SU-DHL-6 (cell line): ENCODE data around the gene CENPS.

ENCODE experiments used
- CTCF ChIP-seq: fragments of 200-600 bp; sonication (generic); IDR thresholded peaks from one replicate; pipeline ENCODE4 v1.5.1; 2017; ENCODE audit warnings: antibody characterized with exemption, mild to moderate bottlenecking, low read length, moderate library complexity; ENCODE audit not compliant: insufficient read depth, poor library complexity, severe bottlenecking
- EZH2phosphoT487 ChIP-seq: fragments of 200-600 bp; sonication (generic), shearing (Covaris generic); conservative IDR thresholded peaks from 2 replicates; pipeline ENCODE4 v1.6.1; 2018; ENCODE audit warnings: mild to moderate bottlenecking, antibody characterized with exemption, low read length, moderate library complexity, mixed read lengths

- no peak for TF ChIP-seq CTCF
- no peak for TF ChIP-seq EZH2phosphoT487
These were observed 59.2 kb downstream of the CENPS start for GRCh38 chr1:10489291-10490055.
